ENCODE data around the gene RER1. TPM values are rescaled to one million over a fixed set of nuclear protein-coding genes. Genes with fewer than 3 reads are reported as not detected.

The RER1 gene
- total RNA-seq, 2 experiments from 2014 or later, result 120 to 131 TPM

GRCh38 chr1:2355373-2356261, 36.0 kb upstream of the RER1 start:
- no peak overlapping the region for H3K4me3 Mint-ChIP-seq
- TF ChIP-seq, protein P1, sequence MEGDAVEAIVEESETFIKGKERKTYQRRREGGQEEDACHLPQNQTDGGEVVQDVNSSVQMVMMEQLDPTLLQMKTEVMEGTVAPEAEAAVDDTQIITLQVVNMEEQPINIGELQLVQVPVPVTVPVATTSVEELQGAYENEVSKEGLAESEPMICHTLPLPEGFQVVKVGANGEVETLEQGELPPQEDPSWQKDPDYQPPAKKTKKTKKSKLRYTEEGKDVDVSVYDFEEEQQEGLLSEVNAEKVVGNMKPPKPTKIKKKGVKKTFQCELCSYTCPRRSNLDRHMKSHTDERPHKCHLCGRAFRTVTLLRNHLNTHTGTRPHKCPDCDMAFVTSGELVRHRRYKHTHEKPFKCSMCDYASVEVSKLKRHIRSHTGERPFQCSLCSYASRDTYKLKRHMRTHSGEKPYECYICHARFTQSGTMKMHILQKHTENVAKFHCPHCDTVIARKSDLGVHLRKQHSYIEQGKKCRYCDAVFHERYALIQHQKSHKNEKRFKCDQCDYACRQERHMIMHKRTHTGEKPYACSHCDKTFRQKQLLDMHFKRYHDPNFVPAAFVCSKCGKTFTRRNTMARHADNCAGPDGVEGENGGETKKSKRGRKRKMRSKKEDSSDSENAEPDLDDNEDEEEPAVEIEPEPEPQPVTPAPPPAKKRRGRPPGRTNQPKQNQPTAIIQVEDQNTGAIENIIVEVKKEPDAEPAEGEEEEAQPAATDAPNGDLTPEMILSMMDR (IDR thresholded peaks at IDR 0.05), result no peak
- no peaks in the 10 kb centered on the region for H3K9me3 Mint-ChIP-seq
- intact Hi-C loops (cut with micrococcal nuclease), result no loop called here
- no peaks in the 10 kb centered on the region for H3K27me3 Mint-ChIP-seq
- ATAC-seq (no peak), DNase-seq (no peak)
- H3K4me1 Mint-ChIP-seq (ENCODE audit: low read depth), result no peaks in the 10 kb centered on the region
- no peak overlapping the region for H3K27ac Mint-ChIP-seq
- H3K36me3 Mint-ChIP-seq (ENCODE audit: low read depth), result no peaks in the 10 kb centered on the region
- ChIA-PET CTCF (no interaction called here), POLR2A (no interaction called here)

- TF ChIP-seq, protein P1 (IDR thresholded peaks at IDR 0.05), result no peak
- DNase-seq (no peak), ATAC-seq (no peak)
- no peak overlapping the region for H3K27ac Mint-ChIP-seq
- POLR2A ChIA-PET, result no interaction called here
- intact Hi-C loops (cut with micrococcal nuclease), result no loop called here
- H3K36me3 Mint-ChIP-seq (ENCODE audit: low read depth), result no peaks in the 10 kb centered on the region
- H3K4me3 Mint-ChIP-seq, result no peak overlapping the region
- CTCF ChIA-PET, result no interaction called here
- H3K9me3 Mint-ChIP-seq, result no peaks in the 10 kb centered on the region
- H3K27me3 Mint-ChIP-seq, result no peaks in the 10 kb centered on the region
- no peaks in the 10 kb centered on the region for H3K4me1 Mint-ChIP-seq (ENCODE audit: low read depth)
These were observed 35.2 kb upstream of the RER1 start for GRCh38 chr1:2356401-2356800.

- Mint-ChIP-seq H3K4me3 (no peak overlapping the region), H3K36me3 (ENCODE audit: low read depth) (no peaks in the 10 kb centered on the region), H3K4me1 (ENCODE audit: low read depth) (no peaks in the 10 kb centered on the region), H3K27me3 (no peaks in the 10 kb centered on the region), H3K27ac (no peak overlapping the region), H3K9me3 (no peaks in the 10 kb centered on the region)
- POLR2A ChIA-PET, result no interaction called here
- TF ChIP-seq, protein P1 (IDR thresholded peaks at IDR 0.05), result no peak
- intact Hi-C loops (cut with micrococcal nuclease), result no loop called here
- CTCF ChIA-PET, result no interaction called here
- ATAC-seq, result no peak
- DNase-seq, result no peak
These were observed 34.5 kb upstream of the RER1 start for GRCh38 chr1:2356911-2357845.

GRCh38 chr1:2358072-2358471, 33.6 kb upstream of the RER1 start:
- no peak overlapping the region for H3K27ac Mint-ChIP-seq
- no peaks in the 10 kb centered on the region for H3K27me3 Mint-ChIP-seq
- H3K9me3 Mint-ChIP-seq, result no peaks in the 10 kb centered on the region
- H3K4me1 Mint-ChIP-seq (ENCODE audit: low read depth), result no peaks in the 10 kb centered on the region
- H3K36me3 Mint-ChIP-seq (ENCODE audit: low read depth), result no peaks in the 10 kb centered on the region
- ChIA-PET CTCF (no interaction called here), POLR2A (no interaction called here)
- no peak overlapping the region for H3K4me3 Mint-ChIP-seq
- intact Hi-C loops (cut with micrococcal nuclease), result no loop called here
- no peak for DNase-seq
- TF ChIP-seq, protein P1 (IDR thresholded peaks at IDR 0.05), result no peak
- ATAC-seq, result no peak

Measured in activated CD8-positive, alpha-beta T cell treated with anti-CD3 and anti-CD28 coated beads for 36 hours (primary cell).